ENCODE results near the gene SUMO3. TPM values are rescaled to one million over a fixed set of nuclear protein-coding genes. Genes with fewer than 3 reads are reported as not detected.

SUMO3 gene
- total and polyA plus RNA-seq, 2 experiments from 2014 or later: 110 to 178 TPM

DNA sequence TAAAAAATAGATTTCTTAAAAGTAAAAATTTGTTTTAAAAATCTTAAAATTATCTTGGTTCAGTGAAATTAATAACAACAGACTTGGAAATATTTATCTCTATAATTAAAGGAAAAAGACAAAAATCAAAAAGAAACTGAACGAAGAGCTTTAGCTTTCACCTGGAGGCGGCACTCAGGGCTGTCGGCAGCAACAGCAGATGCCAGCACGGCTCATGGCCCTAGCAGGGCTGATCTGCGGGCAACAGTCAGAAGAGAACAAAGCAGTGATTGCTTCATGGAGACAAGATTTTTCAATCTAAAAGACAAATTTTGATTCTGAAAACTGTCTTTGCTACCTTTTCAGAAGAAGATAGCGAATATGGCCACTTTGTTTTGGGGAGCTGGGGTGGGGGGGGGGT lies 38.9 kb downstream of the SUMO3 start:
- H3K9ac ChIP-seq: no peak overlapping the region
- WGBS, 2 experiments (ENCODE audit: low coverage in 1 of 2, low lambda C conversion rate in 2 of 2, missing lambda C conversion rate in 2 of 2): 96 to 99% methylated on average over 6 of the region's 6 CpGs
- H3K4me2 ChIP-seq (ENCODE audit: unreplicated experiment): no peak overlapping the region
- DNase-seq: no peak
- 0 out of 2 replicates have a peak, but pooled peaks cover 5% of the 10 kb centered on the region for H4K20me1 ChIP-seq (ENCODE audit: insufficient read depth)
- in situ Hi-C loops (cut with MboI): no loop called here
- H3K4me1 ChIP-seq (ENCODE audit: insufficient read depth): no peaks in the 10 kb centered on the region
- H3K4me3 ChIP-seq: no peak overlapping the region
- TF ChIP-seq EZH2phosphoT487 (IDR thresholded peaks at IDR 0.05; ENCODE audit: insufficient read depth, low read depth): no peak
- TF ChIP-seq EZH2 (IDR thresholded peaks at IDR 0.05; ENCODE audit: insufficient read depth, poor library complexity, severe bottlenecking): no peak
- H2AFZ ChIP-seq: no peak overlapping the region
- no peaks in the 10 kb centered on the region for H3K9me3 ChIP-seq (ENCODE audit: low read depth)
- no peak overlapping the region for H3K27ac ChIP-seq
- no peaks in the 10 kb centered on the region for H3F3A ChIP-seq (ENCODE audit: insufficient read depth)
- no peaks in the 10 kb centered on the region for H3K27me3 ChIP-seq (replicated peaks; ENCODE audit: insufficient read depth)
- H3K9me2 ChIP-seq (ENCODE audit: insufficient read depth): no peaks in the 10 kb centered on the region
- peaks cover 22% of the 10 kb centered on the region for H3K36me3 ChIP-seq (ENCODE audit: low read depth)
- H3K79me2 ChIP-seq (ENCODE audit: insufficient read depth): peaks cover 91% of the 10 kb centered on the region

DNA sequence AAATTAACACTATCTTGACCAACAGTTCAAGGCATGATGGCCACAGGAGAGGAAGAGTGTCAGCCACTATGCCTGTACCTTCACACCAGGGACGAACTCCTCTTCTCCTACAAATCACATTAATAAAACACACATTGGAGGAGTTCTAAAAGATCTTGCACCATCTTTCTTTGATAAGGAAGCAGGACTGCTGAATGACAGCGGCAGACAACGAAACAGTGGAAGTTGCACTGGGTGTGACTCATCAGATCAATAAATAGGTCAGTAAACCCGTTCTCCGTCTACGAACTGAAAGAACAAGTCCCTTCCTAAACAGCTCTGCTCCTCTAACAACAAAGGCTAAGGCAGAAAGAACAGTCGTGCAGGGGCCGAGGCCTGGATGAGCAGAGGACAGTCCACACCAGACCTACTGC lies 39.4 kb downstream of the SUMO3 start:
- TF ChIP-seq EZH2phosphoT487 (IDR thresholded peaks at IDR 0.05; ENCODE audit: insufficient read depth, low read depth) (no peak), EZH2 (IDR thresholded peaks at IDR 0.05; ENCODE audit: insufficient read depth, poor library complexity, severe bottlenecking) (no peak)
- Histone ChIP-seq H3K9me2 (ENCODE audit: insufficient read depth) (no peaks in the 10 kb centered on the region), H3K79me2 (ENCODE audit: insufficient read depth) (peaks cover 87% of the 10 kb centered on the region), H4K20me1 (ENCODE audit: insufficient read depth) (0 out of 2 replicates have a peak, but pooled peaks cover 5% of the 10 kb centered on the region), H3K4me2 (ENCODE audit: unreplicated experiment) (no peak overlapping the region), H3K9me3 (ENCODE audit: low read depth) (no peaks in the 10 kb centered on the region), H3K9ac (no peak overlapping the region), H3K27me3 (replicated peaks; ENCODE audit: insufficient read depth) (no peaks in the 10 kb centered on the region), H2AFZ (no peak overlapping the region), H3K36me3 (ENCODE audit: low read depth) (peaks cover 26% of the 10 kb centered on the region), H3F3A (ENCODE audit: insufficient read depth) (no peaks in the 10 kb centered on the region), H3K4me1 (ENCODE audit: insufficient read depth) (no peaks in the 10 kb centered on the region), H3K4me3 (no peak overlapping the region), H3K27ac (no peak overlapping the region)
- in situ Hi-C loops (cut with MboI): no loop called here
- WGBS, 2 experiments (ENCODE audit: low coverage in 1 of 2, low lambda C conversion rate in 2 of 2, missing lambda C conversion rate in 2 of 2): 92 to 94% methylated on average over 8 of the region's 8 CpGs
- no peak for DNase-seq

DNA sequence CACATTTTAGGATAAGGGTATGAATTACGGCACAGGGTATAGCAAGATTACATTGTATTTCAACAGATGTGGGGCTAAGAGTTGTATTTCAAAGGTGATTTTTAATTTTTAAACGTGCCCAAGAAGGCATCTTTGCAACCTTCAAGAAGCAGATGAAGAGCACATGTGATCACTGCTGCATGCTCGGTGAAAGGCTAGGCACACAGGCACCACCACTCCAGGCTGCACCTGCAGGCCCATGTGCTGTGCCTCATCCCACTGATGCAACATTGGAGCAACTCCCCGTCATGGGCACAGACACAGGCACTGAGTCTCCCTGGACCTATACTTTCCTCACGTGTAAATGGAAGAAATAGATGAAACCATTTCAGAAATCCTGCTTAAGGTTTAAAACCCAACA lies 39.8 kb downstream of the SUMO3 start:
- Histone ChIP-seq H3K36me3 (ENCODE audit: low read depth) (peaks cover 30% of the 10 kb centered on the region), H3K79me2 (ENCODE audit: insufficient read depth) (peaks cover 83% of the 10 kb centered on the region)

DNA sequence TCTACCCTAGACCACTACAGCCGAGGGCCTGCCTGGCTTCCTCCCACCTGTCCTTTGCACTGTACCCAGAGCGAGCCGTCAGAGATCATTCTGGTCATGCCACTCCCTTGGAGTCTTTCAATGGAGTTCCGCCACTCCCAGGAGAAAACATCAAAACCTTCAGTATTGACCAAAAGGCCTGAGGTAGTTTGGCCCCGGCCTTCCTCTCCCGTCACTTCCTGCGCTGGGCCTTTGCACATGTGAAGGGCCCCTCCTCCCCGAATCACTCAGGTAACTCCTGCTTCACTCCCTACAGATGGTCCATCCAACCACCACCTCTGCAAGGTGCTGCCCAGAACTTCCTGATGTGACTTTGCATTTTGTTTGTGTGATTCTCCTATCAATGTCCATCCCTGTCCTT lies 42.9 kb downstream of the SUMO3 start:
- Histone ChIP-seq H2AFZ (no peak overlapping the region), H3K4me1 (ENCODE audit: insufficient read depth) (no peaks in the 10 kb centered on the region), H3K4me3 (no peak overlapping the region), H3F3A (ENCODE audit: insufficient read depth) (no peaks in the 10 kb centered on the region), H3K9me2 (ENCODE audit: insufficient read depth) (no peaks in the 10 kb centered on the region), H3K4me2 (ENCODE audit: unreplicated experiment) (no peak overlapping the region), H3K27me3 (replicated peaks; ENCODE audit: insufficient read depth) (no peaks in the 10 kb centered on the region), H3K79me2 (ENCODE audit: insufficient read depth) (peaks cover 51% of the 10 kb centered on the region), H4K20me1 (ENCODE audit: insufficient read depth) (0 out of 2 replicates have a peak, but pooled peaks cover 5% of the 10 kb centered on the region), H3K9me3 (ENCODE audit: low read depth) (no peaks in the 10 kb centered on the region), H3K36me3 (ENCODE audit: low read depth) (peaks cover 40% of the 10 kb centered on the region), H3K27ac (no peak overlapping the region), H3K9ac (no peak overlapping the region)
- no peak for TF ChIP-seq EZH2 (IDR thresholded peaks at IDR 0.05; ENCODE audit: insufficient read depth, poor library complexity, severe bottlenecking)
- no peak for TF ChIP-seq EZH2phosphoT487 (IDR thresholded peaks at IDR 0.05; ENCODE audit: insufficient read depth, low read depth)
- in situ Hi-C loops (cut with MboI): no loop called here
- no peak for DNase-seq
- WGBS, 2 experiments (ENCODE audit: low coverage in 1 of 2, low lambda C conversion rate in 2 of 2, missing lambda C conversion rate in 2 of 2): 96% methylated on average over 8 of the region's 8 CpGs

More for the DNA sequence above, 39.8 kb downstream of the SUMO3 start:
- Histone ChIP-seq H3K27ac (no peak overlapping the region), H3K4me3 (no peak overlapping the region), H4K20me1 (ENCODE audit: insufficient read depth) (0 out of 2 replicates have a peak, but pooled peaks cover 5% of the 10 kb centered on the region), H3K9me2 (ENCODE audit: insufficient read depth) (no peaks in the 10 kb centered on the region), H3K9ac (no peak overlapping the region), H3F3A (ENCODE audit: insufficient read depth) (no peaks in the 10 kb centered on the region), H2AFZ (no peak overlapping the region), H3K4me1 (ENCODE audit: insufficient read depth) (no peaks in the 10 kb centered on the region), H3K9me3 (ENCODE audit: low read depth) (no peaks in the 10 kb centered on the region), H3K27me3 (replicated peaks; ENCODE audit: insufficient read depth) (no peaks in the 10 kb centered on the region), H3K4me2 (ENCODE audit: unreplicated experiment) (no peak overlapping the region)
- in situ Hi-C loops (cut with MboI): no loop called here
- DNase-seq: no peak
- 90 to 92% methylated on average over 5 of the region's 5 CpGs for WGBS, 2 experiments (ENCODE audit: low coverage in 1 of 2, low lambda C conversion rate in 2 of 2, missing lambda C conversion rate in 2 of 2)
- TF ChIP-seq EZH2phosphoT487 (IDR thresholded peaks at IDR 0.05; ENCODE audit: insufficient read depth, low read depth) (no peak), EZH2 (IDR thresholded peaks at IDR 0.05; ENCODE audit: insufficient read depth, poor library complexity, severe bottlenecking) (no peak)
